Liver (tissue), 9 donors: ENCODE data around the gene ADCK1. TPM values are rescaled to one million over a fixed set of nuclear protein-coding genes. Genes with fewer than 3 reads are reported as not detected.
"Not testable (repeated sequence)": the region's sequence is repeated elsewhere in the genome, so short reads cannot be mapped to it uniquely, and the experiment has no call there.

Experiments
- DNase-seq: peaks from one replicate; pipeline ENCODE4 v3.0.0-alpha.2; 2017; ENCODE audit warnings: low spot score
- H3K27ac ChIP-seq, 2 donors: one replicate each; pipeline ENCODE4 v1.7.0; 2013; ENCODE audit warnings: inconsistent platforms in 2 of 2, low read length in 2 of 2, control low read depth in 1 of 2, low read depth in 1 of 2, mild to moderate bottlenecking in 1 of 2
- H3K27me3 ChIP-seq, 4 donors: one replicate each; pipeline versions ENCODE4 v1.6.1 to v1.7.0; 2013; ENCODE audit warnings: low read length in 3 of 4, inconsistent platforms in 1 of 4, mild to moderate bottlenecking in 1 of 4, moderate library complexity in 1 of 4; ENCODE audit not compliant: control insufficient read depth in 4 of 4, insufficient read depth in 4 of 4
- H3K36me3 ChIP-seq, 4 donors: one replicate each; pipeline versions ENCODE4 v1.6.1 to v1.7.0; 2013; ENCODE audit warnings: low read length in 3 of 4, mild to moderate bottlenecking in 3 of 4, low read depth in 1 of 4, moderate library complexity in 1 of 4; ENCODE audit not compliant: control insufficient read depth in 4 of 4, insufficient read depth in 3 of 4
- H3K4me1 ChIP-seq, 4 donors: one replicate each; pipeline versions ENCODE4 v1.6.1 to v1.7.0; 2013; ENCODE audit warnings: low read length in 3 of 4, mild to moderate bottlenecking in 3 of 4, moderate library complexity in 1 of 4; ENCODE audit not compliant: control insufficient read depth in 4 of 4, insufficient read depth in 4 of 4
- H3K4me3 ChIP-seq, 3 donors: one replicate each; pipeline versions ENCODE4 v1.6.1 to v1.7.0; 2013; ENCODE audit warnings: low read length in 3 of 3, control low read depth in 1 of 3, low read depth in 1 of 3, mild to moderate bottlenecking in 1 of 3
- H3K9ac ChIP-seq, 2 donors: one replicate each; pipeline ENCODE4 v1.7.0; 2013; ENCODE audit warnings: low read length in 2 of 2, mild to moderate bottlenecking in 2 of 2, moderate library complexity in 2 of 2, control low read depth in 1 of 2, low read depth in 1 of 2
- H3K9me3 ChIP-seq, 4 donors: one replicate each; pipeline versions ENCODE4 v1.6.1 to v1.7.0; 2013; ENCODE audit warnings: low read length in 3 of 4; ENCODE audit not compliant: control insufficient read depth in 4 of 4
- ATF3 ChIP-seq: IDR thresholded peaks from 2 replicates; pipeline ENCODE4 v1.6.1; 2016; ENCODE audit warnings: antibody characterized with exemption
- CTCF ChIP-seq: fragments of 150-350 bp; IDR thresholded peaks from 2 replicates; pipeline ENCODE4 v1.5.1; 2017; ENCODE audit warnings: improper control_type of control experiment, low read depth, low read length; ENCODE audit not compliant: missing input control
- EGR1 ChIP-seq, 2 donors: IDR thresholded peaks; 2 replicates each; pipeline ENCODE4 v1.6.1; 2016 to 2018; ENCODE audit warnings: antibody characterized with exemption in 2 of 2, low read depth in 2 of 2
- FOXA1 ChIP-seq: IDR thresholded peaks from 2 replicates; pipeline ENCODE4 v1.6.1; 2016; ENCODE audit warnings: antibody characterized with exemption
- FOXA2 ChIP-seq: IDR thresholded peaks from 2 replicates; pipeline ENCODE4 v1.6.1; 2016; ENCODE audit warnings: antibody characterized with exemption
- GABPA ChIP-seq, 2 donors: IDR thresholded peaks in 1 of 2; conservative IDR thresholded peaks in 1 of 2; 2 replicates each; pipeline ENCODE4 v1.6.1; 2016; ENCODE audit warnings: antibody characterized with exemption in 2 of 2, mild to moderate bottlenecking in 1 of 2, moderate library complexity in 1 of 2
- HNF4G ChIP-seq: IDR thresholded peaks from 2 replicates; pipeline ENCODE4 v1.6.1; 2016; ENCODE audit warnings: antibody characterized with exemption
- MAX ChIP-seq: IDR thresholded peaks from 2 replicates; pipeline ENCODE4 v1.6.1; 2016; ENCODE audit warnings: antibody characterized with exemption
- RAD21 ChIP-seq, 2 donors: IDR thresholded peaks; 2 replicates each; pipeline ENCODE4 v1.6.1; 2016; ENCODE audit warnings: antibody characterized with exemption in 2 of 2, mild to moderate bottlenecking in 2 of 2
- REST ChIP-seq: IDR thresholded peaks from 2 replicates; pipeline ENCODE4 v1.6.1; 2016; ENCODE audit warnings: antibody characterized with exemption, mild to moderate bottlenecking
- RXRA ChIP-seq, 2 donors: IDR thresholded peaks; 2 replicates each; pipeline ENCODE4 v1.6.1; 2017 to 2018; ENCODE audit warnings: antibody characterized with exemption in 2 of 2, mild to moderate bottlenecking in 1 of 2
- SP1 ChIP-seq: IDR thresholded peaks from 2 replicates; pipeline ENCODE4 v1.6.1; 2018; ENCODE audit warnings: antibody characterized with exemption, mild to moderate bottlenecking
- TAF1 ChIP-seq: conservative IDR thresholded peaks from 2 replicates; pipeline ENCODE4 v1.6.1; 2016; ENCODE audit warnings: antibody characterized with exemption, mild to moderate bottlenecking
- YY1 ChIP-seq: IDR thresholded peaks from 2 replicates; pipeline ENCODE4 v1.6.1; 2016; ENCODE audit warnings: antibody characterized with exemption, mild to moderate bottlenecking
- ZBTB33 ChIP-seq: IDR thresholded peaks from 2 replicates; pipeline ENCODE4 v1.6.1; 2016; ENCODE audit warnings: antibody characterized with exemption
- WGBS: extraction: QIAGEN DNeasy Blood & Tissue Kit; methylation state at CpG from one replicate; pipeline ENCODE4 v1.1.7; 2013; 5-methylcytosine and 5-hydroxymethylcytosine counted together
- polyA plus RNA-seq, 2 donors: library from polyadenylated mRNA; stranded (reverse) in 1 of 2; unstranded in 1 of 2; fragments of 200-250 nt in 1 of 2; fragments of >200 nt in 1 of 2; fragmentation: Nextera tagmentation in 1 of 2; extraction: Ambion mirVana in 1 of 2; gene quantifications; one replicate each; pipeline versions ENCODE4 v1.2.1 to v1.2.3, GENCODE V29; 2013 to 2015
- total RNA-seq, 2 donors: library from RNA; depleted of rRNA; stranded (reverse); fragments of >200 nt; gene quantifications; one replicate each; pipeline ENCODE4 v1.2.3, GENCODE V29; 2014
- donor health status: healthy.
- donor health status: healthy.
- donor health status: healthy.
- donor health status: healthy.
- donor health status: healthy.

ADCK1 gene
- total and polyA plus RNA-seq, 4 donors, result 4.0 to 4.9 (median 4.4) TPM

GRCh38 chr14:77955816-77956484, 156.0 kb downstream of the ADCK1 start:
- TF ChIP-seq FOXA2 (no peak), MAX (no peak), RXRA (IDR thresholded peaks at IDR 0.05) (no peak), TAF1 (no peak), EGR1 (IDR thresholded peaks at IDR 0.05; ENCODE audit: low read depth in 2 of 2) (no peak), REST (no peak), GABPA (IDR thresholded peaks at IDR 0.05 in 1 of 2, conservative IDR thresholded peaks at IDR 0.05 in 1 of 2) (no peak), ATF3 (no peak), CTCF (no peak)
- no peak for DNase-seq
- 51% methylated on average over 13 of the region's 13 CpGs for WGBS

GRCh38 chr14:77959686-77960085, 159.8 kb downstream of the ADCK1 start:
- WGBS, result 33% methylated on average over 3 of the region's 3 CpGs
- not testable (repeated sequence) for H3K27me3 ChIP-seq, H3K4me1 ChIP-seq, H3K27ac ChIP-seq, H3K4me3 ChIP-seq, H3K36me3 ChIP-seq, H3K9ac ChIP-seq, DNase-seq, H3K9me3 ChIP-seq

More at GRCh38 chr14:77955816-77956484, 156.0 kb downstream of the ADCK1 start:
- no peaks in the 10 kb centered on the region for H3K27me3 ChIP-seq
- no peaks in the 10 kb centered on the region for H3K4me1 ChIP-seq
- no peak overlapping the region for H3K9ac ChIP-seq
- H3K36me3 ChIP-seq, result no peaks in the 10 kb centered on the region
- no peak overlapping the region for H3K4me3 ChIP-seq
- H3K9me3 ChIP-seq, result peaks cover 0 to 1% (median 0%) of the 10 kb centered on the region in 4 donors
- H3K27ac ChIP-seq, result no peak overlapping the region

- Histone ChIP-seq H3K9me3 (no peaks in the 10 kb centered on the region), H3K4me3 (no peak overlapping the region), H3K27me3 (peaks cover 0 to 4% (median 0%) of the 10 kb centered on the region in 4 donors), H3K4me1 (peaks cover 0 to 8% (median 4%) of the 10 kb centered on the region in 4 donors), H3K27ac (no peak overlapping the region), H3K9ac (no peak overlapping the region), H3K36me3 (no peaks in the 10 kb centered on the region)
- 73% methylated on average over 9 of the region's 9 CpGs for WGBS
- no peak for DNase-seq
- TF ChIP-seq ZBTB33, result no peak
- TF ChIP-seq YY1, result no peak
- TF ChIP-seq HNF4G, result no peak
- no peak for TF ChIP-seq REST
- no peak for TF ChIP-seq RAD21 (IDR thresholded peaks at IDR 0.05)
- no peak for TF ChIP-seq SP1
- TF ChIP-seq FOXA1, result no peak
Observed at GRCh38 chr14:77961847-77962580, 162.1 kb downstream of the ADCK1 start.
